Osteoblast (primary cell): ENCODE measurements around the gene LHFPL5. TPM values are rescaled to one million over a fixed set of nuclear protein-coding genes. Genes with fewer than 3 reads are reported as not detected.

Experiments
- DNase-seq: peaks from one replicate; pipeline ENCODE4 v3.0.0; 2011; ENCODE audit warnings: low spot score, mixed read lengths; ENCODE audit not compliant: insufficient read length; ENCODE audit errors: missing footprints
- H2AFZ ChIP-seq: 2 replicates; pipeline ENCODE4 v1.6.0; 2011; ENCODE audit warnings: mild to moderate bottlenecking, low read length
- H3K27ac ChIP-seq: 2 replicates; pipeline ENCODE4 v1.5.1; 2011; ENCODE audit warnings: mild to moderate bottlenecking, low read depth, low read length, moderate library complexity
- H3K27me3 ChIP-seq: 2 replicates; pipeline ENCODE4 v1.6.0; 2012; ENCODE audit warnings: mild to moderate bottlenecking, control low read depth, inconsistent platforms, low read length, moderate library complexity; ENCODE audit not compliant: insufficient read depth
- H3K36me3 ChIP-seq: 2 replicates; pipeline ENCODE4 v1.5.1; 2011; ENCODE audit warnings: mild to moderate bottlenecking, low read length, control low read depth, moderate library complexity; ENCODE audit not compliant: insufficient read depth
- H3K4me1 ChIP-seq: 2 replicates; pipeline ENCODE4 v1.5.1; 2011; ENCODE audit warnings: mild to moderate bottlenecking, low read length, control low read depth, moderate library complexity; ENCODE audit not compliant: insufficient read depth
- H3K4me2 ChIP-seq: 2 replicates; pipeline ENCODE4 v1.6.0; 2011; ENCODE audit warnings: mild to moderate bottlenecking, low read length; ENCODE audit not compliant: insufficient read depth
- H3K4me3 ChIP-seq: fragments of 200-600 bp; sonication (generic); 3 replicates; pipeline ENCODE4 v1.5.1; 2012; ENCODE audit warnings: mild to moderate bottlenecking, low read length, inconsistent platforms; ENCODE audit not compliant: insufficient read depth
- H3K79me2 ChIP-seq: 2 replicates; pipeline ENCODE4 v1.6.0; 2012; ENCODE audit warnings: mild to moderate bottlenecking, low read length, control low read depth, inconsistent platforms; ENCODE audit not compliant: insufficient read depth
- H3K9me3 ChIP-seq: 2 replicates; pipeline ENCODE4 v1.5.1; 2011; ENCODE audit warnings: low read depth, low read length, control low read depth
- H4K20me1 ChIP-seq: 2 replicates; pipeline ENCODE4 v1.6.0; 2012; ENCODE audit warnings: mild to moderate bottlenecking, low read length, control low read depth; ENCODE audit not compliant: insufficient read depth
- CTCF ChIP-seq: IDR thresholded peaks from 2 replicates; pipeline ENCODE4 v1.5.1; 2011; ENCODE audit warnings: mild to moderate bottlenecking, low read depth, low read length, moderate library complexity; ENCODE audit errors: extremely low read depth
- total RNA-seq: library from RNA; depleted of rRNA; stranded (reverse); fragments of >200 nt; gene quantifications from 2 replicates; pipeline ENCODE4 v1.2.3, GENCODE V29; 2012

The LHFPL5 gene
- total RNA-seq, 1 donor, result not detected

GRCh38 chr6:35780719-35781118, 24.4 kb upstream of the LHFPL5 start, which contains the start of gene CLPSL1:
Gene CLPSL1 (plus strand): TSS chr6:35781019. CDS start chr6:35781111, 92 bp downstream.
- H3K4me1 ChIP-seq, result no peaks in the 10 kb centered on the region
- peak; percentile 45 for DNase-seq
- no peaks in the 10 kb centered on the region for H3K36me3 ChIP-seq
- H3K9me3 ChIP-seq, result no peaks in the 10 kb centered on the region
- H3K79me2 ChIP-seq, result no peaks in the 10 kb centered on the region
- H3K4me2 ChIP-seq, result no peak within 1 kb of the TSS
- no peaks in the 10 kb centered on the region for H4K20me1 ChIP-seq
- H3K4me3 ChIP-seq, result no peak within 1 kb of the TSS
- no peak within 1 kb of the TSS for H3K27ac ChIP-seq
- TF ChIP-seq CTCF, result no peak
- peaks cover 24% of the 10 kb centered on the region for H3K27me3 ChIP-seq
- H2AFZ ChIP-seq, result no peak within 1 kb of the TSS

- H3K4me3 ChIP-seq, result no peak overlapping the region
- no peak for TF ChIP-seq CTCF
- no peaks in the 10 kb centered on the region for H3K9me3 ChIP-seq
- H3K36me3 ChIP-seq, result no peaks in the 10 kb centered on the region
- DNase-seq, result no peak
- H3K27me3 ChIP-seq, result peaks cover 22% of the 10 kb centered on the region
- H3K79me2 ChIP-seq, result no peaks in the 10 kb centered on the region
- H3K27ac ChIP-seq, result no peak overlapping the region
- no peak overlapping the region for H2AFZ ChIP-seq
- H4K20me1 ChIP-seq, result no peaks in the 10 kb centered on the region
- no peak overlapping the region for H3K4me2 ChIP-seq
- H3K4me1 ChIP-seq, result no peaks in the 10 kb centered on the region
Observed at GRCh38 chr6:35781290-35781689, 23.9 kb upstream of the LHFPL5 start.

GRCh38 chr6:35782424-35782823, 22.7 kb upstream of the LHFPL5 start:
- Histone ChIP-seq H3K9me3 (no peaks in the 10 kb centered on the region), H3K79me2 (no peaks in the 10 kb centered on the region), H3K4me3 (no peak overlapping the region), H4K20me1 (no peaks in the 10 kb centered on the region), H3K4me2 (no peak overlapping the region), H2AFZ (no peak overlapping the region), H3K36me3 (no peaks in the 10 kb centered on the region), H3K4me1 (no peaks in the 10 kb centered on the region), H3K27ac (no peak overlapping the region), H3K27me3 (peaks cover 26% of the 10 kb centered on the region)
- no peak for DNase-seq
- no peak for TF ChIP-seq CTCF

- Histone ChIP-seq H3K79me2 (no peaks in the 10 kb centered on the region), H4K20me1 (no peaks in the 10 kb centered on the region), H3K9me3 (no peaks in the 10 kb centered on the region), H3K4me2 (no peak overlapping the region), H2AFZ (no peak overlapping the region), H3K36me3 (no peaks in the 10 kb centered on the region), H3K4me1 (no peaks in the 10 kb centered on the region), H3K27ac (no peak overlapping the region), H3K4me3 (no peak overlapping the region), H3K27me3 (peaks cover 44% of the 10 kb centered on the region)
- DNase-seq, result no peak
- no peak for TF ChIP-seq CTCF
Observed at GRCh38 chr6:35784200-35784599, 21.0 kb upstream of the LHFPL5 start.
